HepG2 (cell line): Measurements from ENCODE around the gene CSNK1G1. TPM values are rescaled to one million over a fixed set of nuclear protein-coding genes. Genes with fewer than 3 reads are reported as not detected.

Source experiments
- ARID3A ChIP-seq: IDR thresholded peaks from 2 replicates; pipeline ENCODE4 v1.6.1; 2012; ENCODE audit warnings: low read depth, low read length, improper control_type of control experiment
- BCL6 ChIP-seq: IDR thresholded peaks from 2 replicates; pipeline ENCODE4 v1.6.1; 2016; ENCODE audit warnings: missing genetic modification reagents, missing compliant biosample characterization
- BRD4 ChIP-seq: sonication (generic); formaldehyde crosslinking; IDR thresholded peaks from 2 replicates; pipeline ENCODE4 v1.4.0; 2020; ENCODE audit warnings: missing genetic modification reagents
- CEBPG ChIP-seq: IDR thresholded peaks from 2 replicates; pipeline ENCODE4 v1.6.1; 2016
- FOSL2 ChIP-seq: sonication (generic); formaldehyde crosslinking; IDR thresholded peaks from 2 replicates; pipeline ENCODE4 v1.4.0; 2020; ENCODE audit warnings: missing genetic modification reagents
- GATAD2A ChIP-seq: IDR thresholded peaks from 2 replicates; pipeline ENCODE4 v1.6.1; 2016
- HOMEZ ChIP-seq: IDR thresholded peaks from 2 replicates; pipeline ENCODE4 v1.6.1; 2016; ENCODE audit warnings: low read depth
- KLF16 ChIP-seq, 2 experiments: sonication (generic) in 1 of 2; formaldehyde crosslinking in 1 of 2; IDR thresholded peaks; 2 replicates each; pipeline versions ENCODE4 v1.6.1 to v1.8.0; 2016 to 2023; ENCODE audit warnings: missing genetic modification reagents in 2 of 2, missing compliant biosample characterization in 1 of 2
- MED1 ChIP-seq: sonication (generic); formaldehyde crosslinking; IDR thresholded peaks from 2 replicates; pipeline ENCODE4 v1.4.0; 2020; ENCODE audit warnings: missing genetic modification reagents
- MXI1 ChIP-seq: IDR thresholded peaks from 3 replicates; pipeline ENCODE4 v1.6.1; 2012; ENCODE audit warnings: low read depth, low read length, inconsistent platforms, borderline replicate concordance
- NKX3-1 ChIP-seq: sonication (generic); formaldehyde crosslinking; IDR thresholded peaks from 2 replicates; pipeline ENCODE4 v1.5.0; 2020; ENCODE audit warnings: missing genetic modification reagents
- NR2F6 ChIP-seq, 2 experiments: IDR thresholded peaks; 2 replicates each; pipeline ENCODE4 v1.6.1; 2016; ENCODE audit warnings: antibody characterized with exemption in 1 of 2, mild to moderate bottlenecking in 1 of 2
- RFX1 ChIP-seq: fragments of 450-650 bp; IDR thresholded peaks from 2 replicates; pipeline ENCODE4 v1.6.1; 2017
- SMAD1 ChIP-seq: sonication (generic); formaldehyde crosslinking; IDR thresholded peaks from 2 replicates; pipeline ENCODE4 v1.4.0; 2020; ENCODE audit warnings: missing genetic modification reagents, low read depth, mild to moderate bottlenecking, borderline replicate concordance
- TBX2 ChIP-seq: sonication (generic); formaldehyde crosslinking; IDR thresholded peaks from 2 replicates; pipeline ENCODE4 v1.5.0; 2020; ENCODE audit warnings: missing genetic modification reagents, mild to moderate bottlenecking, borderline replicate concordance
- ZNF431 ChIP-seq: sonication (generic); formaldehyde crosslinking; IDR thresholded peaks from 2 replicates; pipeline ENCODE4 v1.9.0; 2022; ENCODE audit warnings: missing genetic modification reagents, low read depth, mild to moderate bottlenecking, borderline replicate concordance
- ZNF746 ChIP-seq: sonication (generic); formaldehyde crosslinking; IDR thresholded peaks from 2 replicates; pipeline ENCODE4 v1.8.0; 2022; ENCODE audit warnings: mild to moderate bottlenecking, missing genetic modification reagents
- polyA plus RNA-seq, 8 experiments: library from polyadenylated mRNA; depleted of rRNA in 3 of 8; stranded (reverse) in 7 of 8; unstranded in 1 of 8; fragments of >200 nt; fragmentation: Illumina TruSeq in 4 of 8; extraction: Trizol in 4 of 8; gene quantifications; 2 replicates each; pipeline versions ENCODE4 v1.2.1 to v1.2.3, GENCODE V29; 2011 to 2016; ENCODE audit warnings: low read depth in 4 of 8, missing spikeins in 1 of 8, mixed read lengths in 1 of 8; ENCODE audit not compliant: insufficient read depth in 1 of 8
- total RNA-seq, 5 experiments: library from RNA; depleted of rRNA; stranded (reverse); fragments of >200 nt; fragmentation: Illumina TruSeq; extraction: Trizol; gene quantifications; 2 replicates each; pipeline ENCODE4 v1.2.3, GENCODE V29; 2016; ENCODE audit warnings: low read depth in 1 of 5
- TF ChIP-seq, protein P1 (sequence below): IDR thresholded peaks from 2 replicates; pipeline ENCODE4 v1.6.1; 2016; ENCODE audit warnings: mild to moderate bottlenecking
- TF ChIP-seq, protein P2 (sequence below): sonication (generic); formaldehyde crosslinking; IDR thresholded peaks from 2 replicates; pipeline ENCODE4 v1.4.0; 2020; ENCODE audit warnings: missing genetic modification reagents, low read depth, mild to moderate bottlenecking, borderline replicate concordance
- TF ChIP-seq, protein P3 (sequence below): sonication (generic); formaldehyde crosslinking; IDR thresholded peaks from 2 replicates; pipeline ENCODE4 v1.4.0; 2020; ENCODE audit warnings: missing genetic modification reagents
- TF ChIP-seq, protein P4 (sequence below): sonication (generic); formaldehyde crosslinking; IDR thresholded peaks from 2 replicates; pipeline ENCODE4 v1.5.0; 2020; ENCODE audit warnings: missing genetic modification reagents

The CSNK1G1 gene
- total and polyA plus RNA-seq, 2 of the 13 experiments (the other 11 are each of a cell fraction or from before 2014, with no cell fraction given) = 8.5 to 12.6 TPM

GRCh38 chr15:64247906-64248541, 107.9 kb downstream of the CSNK1G1 start (continued):
- TF ChIP-seq, protein P1, sequence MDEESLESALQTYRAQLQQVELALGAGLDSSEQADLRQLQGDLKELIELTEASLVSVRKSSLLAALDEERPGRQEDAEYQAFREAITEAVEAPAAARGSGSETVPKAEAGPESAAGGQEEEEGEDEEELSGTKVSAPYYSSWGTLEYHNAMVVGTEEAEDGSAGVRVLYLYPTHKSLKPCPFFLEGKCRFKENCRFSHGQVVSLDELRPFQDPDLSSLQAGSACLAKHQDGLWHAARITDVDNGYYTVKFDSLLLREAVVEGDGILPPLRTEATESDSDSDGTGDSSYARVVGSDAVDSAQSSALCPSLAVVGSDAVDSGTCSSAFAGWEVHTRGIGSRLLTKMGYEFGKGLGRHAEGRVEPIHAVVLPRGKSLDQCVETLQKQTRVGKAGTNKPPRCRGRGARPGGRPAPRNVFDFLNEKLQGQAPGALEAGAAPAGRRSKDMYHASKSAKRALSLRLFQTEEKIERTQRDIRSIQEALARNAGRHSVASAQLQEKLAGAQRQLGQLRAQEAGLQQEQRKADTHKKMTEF (CRISPR knock-in tag) = peak; percentile 49; the same call in 1 of the 2 replicates
- TF ChIP-seq FOSL2 (CRISPR knock-in tag) = peak; percentile 99
- peak in 1 of 2 experiments; percentile 55; a peak in 1 of 4 replicates for TF ChIP-seq KLF16 (CRISPR knock-in tag; IDR thresholded peaks at IDR 0.05)
- peak; percentile 57; the same call in 1 of the 2 replicates for TF ChIP-seq CEBPG
- no peak for TF ChIP-seq ZNF431
- TF ChIP-seq BRD4 (CRISPR knock-in tag) = no peak
- peak; percentile 68 for TF ChIP-seq MED1 (CRISPR knock-in tag)
- TF ChIP-seq GATAD2A (CRISPR knock-in tag) = peak; percentile 75
- TF ChIP-seq, protein P2, sequence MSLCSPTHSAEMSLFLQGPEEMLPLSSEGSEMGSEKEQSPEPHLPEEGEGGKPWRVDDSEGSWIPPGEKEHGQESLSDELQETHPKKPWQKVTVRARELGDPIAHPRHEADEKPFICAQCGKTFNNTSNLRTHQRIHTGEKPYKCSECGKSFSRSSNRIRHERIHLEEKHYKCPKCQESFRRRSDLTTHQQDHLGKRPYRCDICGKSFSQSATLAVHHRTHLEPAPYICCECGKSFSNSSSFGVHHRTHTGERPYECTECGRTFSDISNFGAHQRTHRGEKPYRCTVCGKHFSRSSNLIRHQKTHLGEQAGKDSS = no peak
- 0 out of 2 replicates have a peak, but pooled peaks have one; percentile 35 for TF ChIP-seq NKX3-1 (CRISPR knock-in tag)
- no peak for TF ChIP-seq SMAD1
- no peak for TF ChIP-seq ZNF746 (CRISPR knock-in tag)
- peak; percentile 44; the same call in 1 of the 2 replicates for TF ChIP-seq RFX1
- TF ChIP-seq, protein P3, sequence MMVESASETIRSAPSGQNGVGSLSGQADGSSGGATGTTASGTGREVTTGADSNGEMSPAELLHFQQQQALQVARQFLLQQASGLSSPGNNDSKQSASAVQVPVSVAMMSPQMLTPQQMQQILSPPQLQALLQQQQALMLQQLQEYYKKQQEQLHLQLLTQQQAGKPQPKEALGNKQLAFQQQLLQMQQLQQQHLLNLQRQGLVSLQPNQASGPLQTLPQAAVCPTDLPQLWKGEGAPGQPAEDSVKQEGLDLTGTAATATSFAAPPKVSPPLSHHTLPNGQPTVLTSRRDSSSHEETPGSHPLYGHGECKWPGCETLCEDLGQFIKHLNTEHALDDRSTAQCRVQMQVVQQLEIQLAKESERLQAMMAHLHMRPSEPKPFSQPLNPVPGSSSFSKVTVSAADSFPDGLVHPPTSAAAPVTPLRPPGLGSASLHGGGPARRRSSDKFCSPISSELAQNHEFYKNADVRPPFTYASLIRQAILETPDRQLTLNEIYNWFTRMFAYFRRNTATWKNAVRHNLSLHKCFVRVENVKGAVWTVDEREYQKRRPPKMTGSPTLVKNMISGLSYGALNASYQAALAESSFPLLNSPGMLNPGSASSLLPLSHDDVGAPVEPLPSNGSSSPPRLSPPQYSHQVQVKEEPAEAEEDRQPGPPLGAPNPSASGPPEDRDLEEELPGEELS = peak; percentile 99
- TF ChIP-seq BCL6 (CRISPR knock-in tag) = 0 out of 2 replicates have a peak, but pooled peaks have one; percentile 29
- peak; percentile 82 for TF ChIP-seq HOMEZ (CRISPR knock-in tag)
- TF ChIP-seq, protein P4, sequence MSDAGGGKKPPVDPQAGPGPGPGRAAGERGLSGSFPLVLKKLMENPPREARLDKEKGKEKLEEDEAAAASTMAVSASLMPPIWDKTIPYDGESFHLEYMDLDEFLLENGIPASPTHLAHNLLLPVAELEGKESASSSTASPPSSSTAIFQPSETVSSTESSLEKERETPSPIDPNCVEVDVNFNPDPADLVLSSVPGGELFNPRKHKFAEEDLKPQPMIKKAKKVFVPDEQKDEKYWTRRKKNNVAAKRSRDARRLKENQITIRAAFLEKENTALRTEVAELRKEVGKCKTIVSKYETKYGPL (CRISPR knock-in tag) = 0 out of 2 replicates have a peak, but pooled peaks have one; percentile 20
- 0 out of 2 replicates have a peak, but pooled peaks have one; percentile 8 for TF ChIP-seq NR2F6 (IDR thresholded peaks at IDR 0.05)
- no peak for TF ChIP-seq NR2F6 (CRISPR knock-in tag; IDR thresholded peaks at IDR 0.05)
- TF ChIP-seq ARID3A = peak; percentile 76
- TF ChIP-seq MXI1 = peak; percentile 59; the same call in 1 of the 3 replicates
- TF ChIP-seq TBX2 (CRISPR knock-in tag) = peak; percentile 84
